ENCODE results near the gene NKTR.
A peak's percentile ranks its signal among the peaks of the same experiment; 100 is the strongest.
"Not testable (repeated sequence)": the region's sequence is repeated elsewhere in the genome, so short reads cannot be mapped to it uniquely, and the experiment has no call there.

NKTR gene

DNA sequence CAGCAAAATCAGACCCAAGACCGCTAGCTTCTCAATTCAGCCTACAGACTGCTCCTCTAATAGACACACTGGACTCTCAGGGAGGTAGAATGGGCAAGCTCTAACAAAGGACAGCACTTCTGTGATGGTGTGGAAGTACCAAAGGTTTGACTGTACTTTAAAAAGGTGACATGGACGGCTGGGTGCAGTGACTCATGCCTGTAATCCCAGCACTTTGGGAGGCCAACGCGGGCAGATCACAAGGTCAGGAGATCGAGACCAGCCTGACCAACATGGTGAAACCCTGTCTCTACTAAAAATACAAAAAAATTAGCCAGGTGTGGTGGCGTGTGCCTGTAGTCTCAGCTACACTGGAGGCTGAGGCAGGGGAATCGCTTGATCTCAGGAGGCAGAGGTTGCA lies 3.4 kb upstream of the NKTR start:
- not testable (repeated sequence) for DNase-seq

DNA sequence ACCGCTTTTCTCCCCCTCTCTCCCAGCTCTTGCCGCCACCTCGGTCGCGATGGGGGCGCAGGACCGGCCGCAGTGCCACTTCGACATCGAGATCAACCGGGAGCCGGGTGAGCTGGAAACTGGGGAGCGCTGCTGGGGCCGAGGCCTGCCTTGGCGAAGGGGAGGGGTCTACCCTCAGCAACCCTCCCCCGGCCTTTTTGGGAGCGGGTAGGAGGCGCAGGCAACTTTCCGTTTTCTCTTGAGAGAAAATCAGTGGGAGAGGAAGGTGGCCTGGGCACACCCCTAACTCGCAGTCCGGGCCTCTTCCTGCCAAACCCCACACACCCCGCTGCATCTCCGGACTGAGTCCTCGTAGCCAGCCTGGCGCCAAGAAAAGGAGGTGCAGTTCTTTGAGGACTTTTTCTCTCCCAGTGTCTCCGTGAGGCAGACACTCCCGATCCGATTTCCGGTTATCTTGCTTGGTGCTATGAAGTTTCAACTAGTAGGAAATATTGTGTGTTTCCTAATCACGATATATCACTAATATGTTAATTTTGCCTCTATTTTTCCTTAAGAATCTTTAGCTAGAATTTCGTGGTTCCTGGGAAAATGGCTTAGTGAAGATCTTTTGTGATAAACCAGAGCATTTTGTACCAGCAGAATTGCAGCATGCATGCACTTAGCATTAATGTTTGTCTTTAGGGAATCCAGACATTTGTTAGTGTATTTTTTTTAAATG lies 631 bp downstream of the NKTR start:
- DNase-seq: peak in 1 of 2 experiments; percentile 22

DNA sequence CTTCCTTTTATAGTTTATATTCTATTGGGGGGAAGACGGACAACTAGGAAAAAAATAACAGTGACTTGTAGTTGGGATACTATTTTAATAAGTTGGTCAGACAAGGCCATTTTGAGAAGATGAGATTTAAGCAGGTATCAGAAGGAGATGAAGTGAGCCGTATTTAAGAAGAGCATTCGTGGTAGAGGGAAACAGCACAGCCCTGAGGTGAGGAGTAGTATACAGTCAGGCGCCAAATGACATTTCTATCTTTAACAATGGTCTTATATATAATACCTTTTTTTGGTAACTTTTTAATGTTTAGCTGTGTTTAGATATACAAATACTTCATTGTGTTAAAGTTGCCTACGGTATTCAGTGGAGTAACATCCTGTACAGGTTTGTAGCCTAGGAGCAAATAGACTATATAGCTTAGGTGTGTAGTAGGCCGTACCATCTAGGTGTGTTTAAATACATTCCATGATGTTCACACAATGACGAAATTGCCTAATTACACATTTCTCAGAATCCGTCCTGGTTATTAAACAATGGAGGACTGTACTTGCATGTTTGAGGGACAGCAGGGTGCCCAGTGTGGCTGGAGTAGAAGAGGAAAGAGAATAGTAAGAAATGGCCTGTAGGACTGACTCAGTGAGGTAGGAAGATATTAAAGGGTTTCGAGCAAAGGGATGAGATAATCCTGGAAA lies 1.6 kb downstream of the NKTR start:
- no peak for DNase-seq

DNA sequence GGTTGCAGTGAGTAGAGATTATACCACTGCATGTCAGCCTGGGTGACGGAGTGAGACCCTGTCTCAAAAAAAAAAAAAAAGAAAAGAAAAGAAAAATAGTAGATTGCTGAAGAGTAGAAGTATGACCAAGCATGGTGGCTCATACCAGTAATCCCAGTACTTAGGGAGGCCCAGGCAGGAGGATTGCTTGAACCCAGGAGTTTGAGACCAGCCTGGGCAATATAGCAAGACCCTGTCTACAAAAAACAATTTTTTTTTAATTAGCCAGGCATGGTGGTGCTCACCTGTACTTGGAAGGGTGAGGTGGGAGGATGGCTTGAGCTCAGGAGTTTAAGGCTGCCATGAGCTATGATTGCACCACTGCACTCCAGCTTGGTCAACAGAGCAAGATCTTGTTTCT lies 2.5 kb downstream of the NKTR start:
- DNase-seq: no peak

DNA sequence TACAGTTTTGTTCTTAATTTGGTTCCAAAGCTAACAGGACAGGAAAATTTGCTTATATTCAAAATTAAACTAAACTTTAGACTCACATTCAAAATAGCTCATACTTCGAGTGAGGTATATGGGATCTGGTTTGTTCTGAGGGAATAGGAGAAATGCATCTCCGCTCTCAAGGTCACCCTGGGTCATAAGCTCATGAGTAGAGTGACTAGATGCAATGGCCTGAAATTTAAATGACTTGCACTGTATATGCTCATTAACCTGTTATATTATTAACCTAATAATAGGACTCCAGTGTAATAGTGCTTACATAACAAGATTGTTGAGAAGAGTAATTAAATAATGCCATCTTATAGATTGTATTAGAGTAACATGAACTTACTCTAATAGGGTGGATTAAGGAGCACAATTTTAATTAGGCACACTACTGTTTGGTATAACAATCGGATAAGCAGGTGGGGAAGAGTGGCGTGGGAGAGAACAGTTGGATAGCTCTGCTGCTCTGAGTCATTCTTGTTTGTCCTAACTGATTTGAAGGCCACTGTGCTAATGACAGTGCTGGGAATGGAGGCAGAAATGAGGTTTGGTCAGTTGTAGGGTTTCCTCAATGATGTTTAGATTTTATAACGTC lies 5.2 kb downstream of the NKTR start:
- DNase-seq: peak; percentile 19 to 45

DNA sequence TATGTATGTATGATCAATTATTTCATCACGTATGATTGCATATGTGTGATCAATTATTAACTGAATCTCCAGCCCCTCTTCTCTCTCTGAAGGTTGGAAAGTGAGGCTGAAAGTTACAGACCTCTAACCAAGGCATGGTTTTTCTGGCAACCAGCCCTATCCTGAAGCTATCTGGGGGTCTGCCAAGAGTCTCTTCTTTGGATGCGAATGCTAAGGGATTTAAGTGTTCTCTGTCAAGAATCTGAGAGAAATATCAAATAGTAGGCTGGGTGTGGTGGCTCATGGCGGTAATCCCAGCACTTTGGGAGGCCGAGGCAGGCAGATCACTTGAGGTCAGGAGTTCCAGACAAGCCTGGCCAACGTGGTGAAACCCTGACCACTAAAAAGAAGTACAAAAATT lies 8.1 kb downstream of the NKTR start:
- DNase-seq: no peak

DNA sequence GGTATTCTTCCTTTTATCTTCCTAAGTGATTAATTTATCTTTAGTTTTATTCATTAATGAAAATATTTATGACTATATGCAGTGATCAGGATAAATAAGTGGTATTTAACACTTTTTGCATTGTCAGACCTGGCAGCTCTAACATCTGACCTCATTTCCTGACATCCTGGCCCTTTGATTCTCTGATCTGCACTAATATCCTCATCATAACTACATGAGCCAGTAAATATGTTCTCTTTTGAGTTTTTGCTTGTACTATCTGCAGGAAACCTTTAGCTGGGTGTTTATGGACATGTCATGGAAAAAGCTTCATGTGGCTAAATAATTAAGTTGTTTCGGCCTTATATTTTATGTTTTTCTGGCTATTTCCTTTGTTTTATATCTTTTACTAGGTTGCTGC lies 10.5 kb downstream of the NKTR start:
- no peak for DNase-seq

DNA sequence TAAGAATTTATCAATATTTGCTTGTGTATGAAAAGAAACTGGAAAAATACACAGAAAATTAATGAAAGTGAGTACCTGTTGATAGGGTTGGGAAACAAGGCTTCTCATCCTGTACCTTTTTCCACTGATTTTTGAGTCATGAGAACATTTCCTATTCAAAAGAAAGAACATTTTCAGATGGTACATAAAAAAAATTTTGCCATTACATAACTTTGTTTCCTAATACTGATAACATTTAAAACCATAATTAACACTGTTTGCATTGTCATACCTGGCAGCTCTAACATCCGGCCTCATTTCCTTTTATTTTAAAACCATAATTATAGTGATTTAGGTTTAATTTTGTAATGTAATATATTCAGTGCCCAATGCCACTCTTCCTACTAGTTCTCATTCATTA lies 11.7 kb downstream of the NKTR start:
- no peak for DNase-seq

DNA sequence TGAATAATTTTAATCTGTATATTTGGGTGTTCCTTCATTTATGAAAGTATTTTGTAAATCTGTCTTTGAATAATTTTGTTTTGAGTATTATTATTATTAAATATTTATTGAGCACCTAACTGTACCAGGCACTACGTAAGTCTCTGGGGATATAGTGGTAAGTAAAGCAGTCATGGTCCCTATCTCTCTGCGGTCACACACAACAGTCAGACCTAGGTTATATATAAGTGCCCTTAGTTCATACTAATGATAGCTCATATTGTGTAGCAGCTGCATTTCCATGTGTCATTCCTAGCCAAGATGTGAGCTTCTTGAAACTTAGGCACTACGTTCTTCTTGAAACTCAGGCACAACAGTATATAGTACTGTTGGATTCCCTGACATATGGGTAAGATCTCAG lies 12.4 kb downstream of the NKTR start:
- no peak for DNase-seq

DNA sequence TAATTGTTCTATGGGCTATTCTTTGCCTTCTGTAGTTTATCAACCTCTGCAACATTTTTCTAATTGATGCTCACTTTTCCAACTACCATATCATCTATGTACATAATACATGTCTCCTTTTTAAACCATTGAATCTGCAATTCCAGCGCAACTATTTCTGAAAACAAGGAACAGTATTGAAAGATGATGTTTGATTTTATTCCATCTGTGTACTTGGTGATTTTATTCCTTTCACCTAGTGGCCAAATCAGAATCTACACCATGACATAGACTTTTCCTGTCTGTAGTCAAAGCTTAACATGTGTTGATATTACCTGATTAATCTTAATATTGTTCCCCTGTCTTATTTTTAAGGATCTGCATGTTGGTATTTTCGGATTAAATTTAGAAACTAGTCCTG lies 13.0 kb downstream of the NKTR start:
- DNase-seq: no peak

DNA sequence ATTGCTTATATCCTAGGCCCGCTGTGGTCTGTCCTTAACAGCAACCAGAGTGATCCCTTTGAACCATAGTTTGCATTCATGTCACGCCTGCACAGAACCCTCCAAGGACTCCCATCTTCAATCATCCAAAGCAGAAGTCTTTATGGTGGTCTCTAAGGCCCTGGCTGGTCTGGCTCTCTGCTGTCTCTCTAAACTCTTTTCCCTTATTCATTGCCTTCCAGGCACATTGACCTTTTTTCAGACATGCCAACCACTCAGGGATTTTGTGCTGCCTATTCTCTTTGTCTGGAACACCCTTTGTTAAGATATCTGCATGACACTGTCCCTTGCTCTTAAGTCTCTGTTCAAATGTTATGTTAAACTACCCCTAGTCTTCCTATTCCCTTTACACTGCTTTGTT lies 31.1 kb downstream of the NKTR start:
- DNase-seq: no peak

DNA sequence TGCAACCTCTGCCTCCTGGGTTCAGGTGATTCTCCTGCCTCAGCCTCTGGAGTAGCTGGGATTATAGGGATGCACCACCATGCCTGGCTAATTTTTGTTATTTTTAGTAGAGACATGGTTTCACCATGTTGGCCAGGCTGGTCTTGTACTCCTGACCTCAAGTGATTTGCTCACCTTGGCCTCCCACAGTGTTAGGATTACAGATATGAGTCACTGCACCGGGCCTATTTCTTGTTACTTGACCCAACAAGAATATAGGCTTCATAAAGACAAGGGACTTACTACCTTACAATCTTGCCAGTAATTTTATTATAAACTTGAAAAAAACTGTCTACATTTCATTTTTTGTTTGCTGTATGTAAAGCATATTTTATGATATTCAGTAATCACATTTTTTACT lies 31.7 kb downstream of the NKTR start:
- DNase-seq: no peak

DNA sequence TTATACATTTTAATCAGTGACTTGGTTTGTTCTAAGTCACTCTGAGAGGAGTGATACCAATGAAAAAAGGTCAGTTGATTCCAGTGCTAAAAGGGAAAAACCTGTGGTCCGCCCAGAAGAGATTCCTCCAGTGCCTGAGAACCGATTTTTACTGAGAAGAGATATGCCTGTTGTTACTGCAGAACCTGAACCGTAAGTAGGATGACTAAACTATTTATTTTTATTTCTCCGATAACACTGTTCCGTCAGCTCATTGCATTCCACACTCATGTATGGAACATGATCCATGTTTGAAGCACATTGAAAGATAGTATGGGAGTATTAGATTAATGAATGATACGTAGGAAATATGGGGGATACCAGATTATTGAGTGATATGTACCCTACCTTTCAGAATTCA lies 33.1 kb downstream of the NKTR start:
- DNase-seq: no peak

DNA sequence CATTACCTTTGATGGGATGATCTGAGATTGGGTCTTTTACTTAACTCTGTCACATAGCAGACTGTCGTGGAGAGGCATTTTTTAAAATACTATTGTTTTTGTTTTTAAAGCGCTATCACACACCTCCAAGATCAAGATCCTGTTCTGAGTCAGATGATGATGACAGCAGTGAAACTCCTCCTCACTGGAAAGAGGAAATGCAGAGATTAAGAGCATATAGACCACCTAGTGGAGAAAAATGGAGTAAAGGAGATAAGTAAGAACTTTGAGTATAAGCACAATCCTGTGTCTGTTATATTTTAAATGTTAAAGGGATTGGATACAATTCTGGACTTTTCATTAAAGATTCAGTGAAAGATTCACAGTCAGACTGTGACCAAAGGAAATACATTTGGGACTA lies 34.6 kb downstream of the NKTR start:
- no peak for DNase-seq

DNA sequence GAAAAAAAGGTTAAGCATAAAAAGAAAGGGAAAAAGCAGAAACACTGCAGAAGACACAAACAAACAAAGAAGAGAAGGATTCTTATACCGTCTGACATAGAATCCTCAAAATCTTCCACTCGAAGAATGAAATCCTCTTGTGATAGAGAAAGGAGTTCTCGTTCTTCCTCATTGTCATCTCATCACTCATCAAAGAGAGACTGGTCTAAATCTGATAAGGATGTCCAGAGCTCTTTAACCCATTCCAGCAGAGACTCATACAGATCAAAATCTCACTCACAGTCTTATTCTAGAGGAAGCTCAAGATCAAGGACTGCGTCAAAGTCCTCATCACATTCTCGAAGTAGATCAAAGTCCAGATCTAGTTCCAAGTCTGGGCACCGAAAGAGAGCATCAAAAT lies 36.5 kb downstream of the NKTR start:
- no peak for DNase-seq

DNA sequence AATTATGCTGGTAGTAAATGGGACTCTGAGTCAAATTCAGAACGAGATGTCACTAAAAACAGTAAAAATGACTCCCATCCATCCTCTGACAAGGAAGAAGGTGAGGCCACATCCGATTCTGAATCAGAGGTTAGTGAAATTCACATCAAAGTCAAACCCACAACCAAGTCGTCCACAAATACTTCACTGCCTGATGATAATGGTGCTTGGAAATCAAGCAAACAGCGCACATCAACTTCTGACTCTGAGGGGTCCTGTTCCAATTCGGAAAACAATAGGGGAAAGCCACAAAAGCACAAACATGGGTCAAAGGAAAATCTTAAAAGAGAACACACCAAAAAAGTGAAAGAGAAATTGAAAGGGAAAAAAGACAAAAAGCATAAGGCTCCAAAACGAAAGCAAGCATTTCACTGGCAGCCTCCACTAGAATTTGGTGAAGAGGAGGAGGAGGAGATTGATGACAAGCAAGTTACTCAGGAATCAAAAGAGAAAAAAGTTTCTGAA lies 37.9 kb downstream of the NKTR start:
- no peak for DNase-seq

DNA sequence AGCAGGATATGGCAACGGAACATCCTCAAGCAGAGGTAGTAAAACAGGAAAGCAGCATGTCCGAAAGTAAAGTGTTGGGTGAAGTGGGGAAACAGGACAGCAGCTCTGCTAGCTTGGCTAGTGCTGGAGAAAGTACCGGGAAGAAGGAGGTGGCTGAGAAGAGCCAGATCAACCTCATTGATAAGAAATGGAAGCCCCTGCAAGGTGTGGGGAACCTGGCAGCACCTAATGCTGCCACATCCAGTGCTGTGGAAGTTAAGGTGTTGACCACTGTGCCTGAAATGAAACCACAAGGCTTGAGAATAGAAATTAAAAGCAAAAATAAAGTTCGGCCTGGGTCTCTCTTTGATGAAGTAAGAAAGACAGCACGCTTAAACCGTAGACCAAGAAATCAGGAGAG lies 38.7 kb downstream of the NKTR start:
- DNase-seq: no peak

DNA sequence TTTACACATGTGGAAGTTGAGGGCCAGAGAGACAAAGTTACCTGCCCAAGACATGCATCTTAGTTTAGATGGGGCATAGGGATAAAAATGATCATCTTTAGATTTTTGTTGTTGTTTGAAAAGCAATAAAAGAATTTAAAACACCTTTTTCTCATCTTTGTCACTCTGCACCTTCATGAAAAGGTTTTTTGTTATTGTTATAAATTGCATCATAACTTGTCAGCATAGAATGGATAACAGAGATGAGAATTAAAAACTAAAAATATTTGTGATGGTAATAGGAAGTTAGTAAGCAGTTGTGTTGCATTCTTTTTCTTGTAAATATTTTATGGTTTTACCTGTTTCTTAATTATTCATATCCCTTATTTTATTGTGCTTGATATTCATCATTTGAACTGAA lies 39.6 kb downstream of the NKTR start:
- no peak for DNase-seq

DNA sequence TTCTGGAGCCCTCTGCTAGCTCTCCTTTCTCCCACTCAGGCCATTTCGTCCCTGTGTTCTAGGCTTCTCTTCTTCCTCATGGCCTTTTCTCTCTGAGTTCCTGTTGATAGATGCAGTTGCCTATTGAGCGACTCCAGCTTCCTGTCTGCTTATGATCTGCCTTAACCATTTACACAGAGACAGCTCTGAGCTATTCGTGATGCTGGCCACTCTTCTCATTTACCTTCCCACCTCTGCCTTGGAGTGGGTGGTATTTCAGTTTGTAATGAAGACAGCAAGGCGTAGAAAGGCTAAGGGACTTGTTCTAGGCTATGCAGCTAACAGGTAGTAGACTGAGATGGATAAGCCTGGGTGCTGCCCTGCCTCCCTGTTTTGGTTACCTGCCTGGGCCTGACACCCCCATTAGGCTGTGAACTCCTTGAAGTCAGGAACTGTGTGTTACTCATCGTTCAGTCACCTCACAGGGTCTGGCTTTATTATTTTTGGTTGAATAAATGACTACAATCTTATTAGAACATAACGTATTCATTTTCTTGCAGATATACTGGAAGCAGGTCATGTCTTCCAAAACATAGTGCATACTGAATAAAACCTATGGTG lies 40.4 kb downstream of the NKTR start:
- DNase-seq: no peak

DNA sequence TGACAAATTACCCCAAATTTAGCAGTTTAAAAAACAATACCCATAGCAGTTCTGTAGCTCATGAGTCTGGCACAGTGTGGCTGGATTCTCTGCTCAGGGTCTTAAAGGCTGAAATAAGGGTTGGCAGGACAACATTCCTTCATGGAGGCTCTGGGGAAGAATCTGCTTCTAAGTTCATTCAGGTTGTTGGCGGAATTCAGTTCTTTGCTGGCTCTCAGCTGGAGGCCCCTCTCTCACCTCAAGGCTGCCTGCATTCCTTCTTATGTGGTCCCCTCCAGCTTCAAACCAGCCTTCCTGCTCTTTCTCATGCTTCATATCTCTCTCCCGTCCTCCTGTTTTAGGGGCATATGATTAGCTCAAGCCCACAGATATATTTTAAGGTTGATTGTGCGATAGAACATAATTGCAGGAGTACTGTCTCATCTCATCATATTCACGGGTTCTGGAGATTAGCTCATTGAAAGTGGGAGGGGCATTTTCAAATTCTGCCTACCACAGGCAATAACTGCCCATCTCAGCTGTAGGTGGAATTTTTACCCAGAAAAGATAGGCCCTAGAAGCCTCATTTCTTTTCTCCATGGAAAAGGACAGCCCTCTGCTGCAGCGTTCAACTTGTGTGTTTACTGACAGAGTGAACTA lies 47.5 kb downstream of the NKTR start:
- DNase-seq: no peak

DNA sequence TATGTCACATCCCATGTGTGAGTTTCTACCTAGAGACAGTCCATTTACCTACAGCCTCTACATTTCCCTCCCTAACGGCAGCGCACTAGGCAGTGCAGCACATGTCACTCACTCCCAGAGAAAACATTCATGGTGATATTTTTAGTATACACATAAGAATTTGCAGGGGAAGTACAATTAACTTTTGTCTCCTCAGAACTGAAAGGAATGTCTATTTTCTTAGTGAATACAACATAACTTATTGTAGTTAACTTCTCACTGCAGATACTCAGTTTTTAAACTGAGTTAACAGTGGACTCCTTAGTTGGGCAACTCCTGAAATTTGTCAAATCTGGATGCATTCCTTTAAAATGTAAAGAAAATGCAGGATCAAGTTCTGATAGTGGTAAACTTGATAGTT lies 48.5 kb downstream of the NKTR start:
- DNase-seq: no peak

DNA sequence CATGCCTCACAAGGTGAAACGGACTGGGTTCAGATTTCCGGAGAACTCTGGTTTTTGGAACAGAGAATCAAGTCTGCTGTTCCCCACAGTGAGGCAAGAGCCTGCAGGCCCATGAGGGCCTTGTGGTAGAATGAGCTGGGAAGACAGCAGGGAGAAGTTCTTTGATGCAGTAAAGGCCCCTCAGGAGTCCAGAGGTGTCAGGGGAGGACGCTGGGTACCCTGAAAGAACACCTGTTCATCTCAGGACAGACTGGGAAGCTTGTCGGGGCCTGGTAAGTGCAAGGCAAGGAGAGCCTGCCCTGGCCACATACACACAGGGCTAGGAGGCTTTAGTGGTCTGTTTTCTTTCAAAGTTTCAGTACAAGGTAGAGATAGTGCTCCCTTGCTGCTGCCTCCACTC lies 49.3 kb downstream of the NKTR start:
- DNase-seq: no peak

All from SHP77 (cell line).